DOHH2 (cell line): Measurements from ENCODE around the gene MPND.

ENCODE experiments used
- H3F3A ChIP-seq: fragments of 200-600 bp; sonication (generic), shearing (Covaris generic); 2 replicates; pipeline ENCODE4 v1.6.0; 2016; ENCODE audit warnings: antibody characterized with exemption, mild to moderate bottlenecking; ENCODE audit not compliant: control insufficient read depth, insufficient read depth
- H3K27ac ChIP-seq: fragments of 200-600 bp; sonication (generic); 2 replicates; pipeline ENCODE4 v1.5.1; 2014; ENCODE audit warnings: low read depth, mild to moderate bottlenecking, low read length, moderate library complexity
- H3K27me3 ChIP-seq: fragments of 200-600 bp; sonication (generic); 2 replicates; pipeline ENCODE4 v1.6.1; 2014; ENCODE audit warnings: mild to moderate bottlenecking, low read length, mixed read lengths; ENCODE audit not compliant: control insufficient read depth
- H3K36me3 ChIP-seq: fragments of 200-600 bp; sonication (generic); 2 replicates; pipeline ENCODE4 v1.6.1; 2014; ENCODE audit warnings: mild to moderate bottlenecking, low read length, moderate library complexity, mixed read lengths; ENCODE audit not compliant: control insufficient read depth
- H3K4me1 ChIP-seq: fragments of 200-600 bp; sonication (generic); 2 replicates; pipeline ENCODE4 v1.6.1; 2014; ENCODE audit warnings: mild to moderate bottlenecking, low read length, mixed read lengths; ENCODE audit not compliant: control insufficient read depth
- H3K4me2 ChIP-seq: fragments of 200-600 bp; sonication (generic); 2 replicates; pipeline ENCODE4 v1.6.0; 2014; ENCODE audit warnings: mild to moderate bottlenecking, low read length, moderate library complexity
- H3K4me3 ChIP-seq: fragments of 200-600 bp; sonication (generic); 2 replicates; pipeline ENCODE4 v1.5.1; 2014; ENCODE audit warnings: mild to moderate bottlenecking, low read length, mixed read lengths
- H3K79me2 ChIP-seq: fragments of 200-600 bp; sonication (generic); 2 replicates; pipeline ENCODE4 v1.6.1; 2014; ENCODE audit warnings: mild to moderate bottlenecking, low read length, mixed read lengths; ENCODE audit not compliant: control insufficient read depth
- H3K9me2 ChIP-seq: fragments of 200-600 bp; sonication (generic); replicated peaks from 2 replicates; pipeline ENCODE4 v1.6.1; 2014; ENCODE audit warnings: mild to moderate bottlenecking, low read length, mixed read lengths; ENCODE audit not compliant: control insufficient read depth
- H3K9me3 ChIP-seq: fragments of 200-600 bp; sonication (generic); 2 replicates; pipeline ENCODE4 v1.6.1; 2014; ENCODE audit warnings: antibody characterized with exemption, low read length, mixed read lengths; ENCODE audit not compliant: control insufficient read depth, insufficient read depth
- H4K20me1 ChIP-seq: fragments of 200-600 bp; sonication (generic); 2 replicates; pipeline ENCODE4 v1.6.0; 2014; ENCODE audit warnings: low read depth, mild to moderate bottlenecking, antibody characterized with exemption, low read length, moderate library complexity; ENCODE audit not compliant: control insufficient read depth, insufficient read depth
- EZH2phosphoT487 ChIP-seq: fragments of 200-600 bp; sonication (generic); IDR thresholded peaks from 2 replicates; pipeline ENCODE4 v1.6.1; 2017; ENCODE audit warnings: borderline replicate concordance, mild to moderate bottlenecking, antibody characterized with exemption, low read length, moderate library complexity, mixed read lengths
- TF ChIP-seq, protein P1 (sequence below): fragments of 200-600 bp; sonication (generic); IDR thresholded peaks from one replicate; pipeline ENCODE4 v1.5.1; 2014; ENCODE audit warnings: antibody characterized with exemption, mild to moderate bottlenecking, low read depth, low read length; ENCODE audit not compliant: poor library complexity, severe bottlenecking

The MPND gene

DNA sequence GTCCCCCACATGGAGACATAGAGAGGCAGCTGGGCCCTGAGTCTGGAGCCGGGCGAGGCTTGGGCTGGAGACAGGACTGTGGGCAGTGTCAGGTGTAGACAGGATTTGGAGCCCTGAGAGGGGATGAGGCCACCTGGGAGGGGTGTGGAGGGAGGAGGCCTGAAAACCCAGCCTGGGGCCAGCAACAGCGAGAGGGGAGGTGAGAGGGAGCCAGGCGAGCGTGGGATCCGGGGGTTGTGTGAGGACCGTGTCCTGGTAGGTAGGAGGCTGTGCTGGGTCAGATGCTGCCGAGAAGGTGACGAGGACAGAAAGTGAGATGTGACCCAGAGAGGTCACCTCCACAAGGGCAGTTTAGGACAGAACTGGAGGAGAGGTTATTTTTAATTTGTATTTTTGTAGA is 7.4 kb downstream of the MPND start:
- Histone ChIP-seq H3F3A (no peaks in the 10 kb centered on the region), H3K4me3 (no peak overlapping the region), H3K27me3 (no peaks in the 10 kb centered on the region), H3K9me2 (no peaks in the 10 kb centered on the region), H3K36me3 (no peaks in the 10 kb centered on the region; the same call in none of the 2 replicates), H3K27ac (no peak overlapping the region), H4K20me1 (no peaks in the 10 kb centered on the region), H3K4me2 (no peak overlapping the region), H3K4me1 (no peaks in the 10 kb centered on the region), H3K79me2 (no peaks in the 10 kb centered on the region), H3K9me3 (no peaks in the 10 kb centered on the region)
- TF ChIP-seq EZH2phosphoT487, result no peak
- TF ChIP-seq, protein P1, sequence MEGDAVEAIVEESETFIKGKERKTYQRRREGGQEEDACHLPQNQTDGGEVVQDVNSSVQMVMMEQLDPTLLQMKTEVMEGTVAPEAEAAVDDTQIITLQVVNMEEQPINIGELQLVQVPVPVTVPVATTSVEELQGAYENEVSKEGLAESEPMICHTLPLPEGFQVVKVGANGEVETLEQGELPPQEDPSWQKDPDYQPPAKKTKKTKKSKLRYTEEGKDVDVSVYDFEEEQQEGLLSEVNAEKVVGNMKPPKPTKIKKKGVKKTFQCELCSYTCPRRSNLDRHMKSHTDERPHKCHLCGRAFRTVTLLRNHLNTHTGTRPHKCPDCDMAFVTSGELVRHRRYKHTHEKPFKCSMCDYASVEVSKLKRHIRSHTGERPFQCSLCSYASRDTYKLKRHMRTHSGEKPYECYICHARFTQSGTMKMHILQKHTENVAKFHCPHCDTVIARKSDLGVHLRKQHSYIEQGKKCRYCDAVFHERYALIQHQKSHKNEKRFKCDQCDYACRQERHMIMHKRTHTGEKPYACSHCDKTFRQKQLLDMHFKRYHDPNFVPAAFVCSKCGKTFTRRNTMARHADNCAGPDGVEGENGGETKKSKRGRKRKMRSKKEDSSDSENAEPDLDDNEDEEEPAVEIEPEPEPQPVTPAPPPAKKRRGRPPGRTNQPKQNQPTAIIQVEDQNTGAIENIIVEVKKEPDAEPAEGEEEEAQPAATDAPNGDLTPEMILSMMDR, result no peak

DNA sequence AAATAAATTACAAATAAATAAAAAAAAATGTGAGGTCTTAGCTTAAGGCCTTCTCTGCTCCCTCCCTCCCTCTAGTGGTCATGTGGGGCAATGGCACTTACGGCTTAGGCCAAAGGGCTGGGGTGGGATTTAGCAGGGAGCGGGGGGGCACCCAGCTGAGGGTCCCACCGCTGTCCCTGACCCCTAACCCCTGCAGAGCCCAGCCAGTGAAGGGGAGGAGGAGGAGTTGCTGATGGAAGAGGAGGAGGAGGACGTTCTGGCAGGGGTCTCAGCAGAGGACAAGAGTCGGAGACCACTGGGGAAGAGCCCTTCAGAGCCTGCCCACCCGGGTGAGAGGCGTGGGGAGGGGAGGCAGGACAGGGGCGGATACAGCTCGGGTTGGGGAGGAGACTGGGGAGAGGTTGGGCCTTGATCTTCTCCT is 9.3 kb downstream of the MPND start:
- H3K27me3 ChIP-seq, result no peaks in the 10 kb centered on the region
- H4K20me1 ChIP-seq, result no peaks in the 10 kb centered on the region
- H3K4me1 ChIP-seq, result no peaks in the 10 kb centered on the region
- H3F3A ChIP-seq, result no peaks in the 10 kb centered on the region
- no peaks in the 10 kb centered on the region for H3K9me3 ChIP-seq
- no peaks in the 10 kb centered on the region for H3K79me2 ChIP-seq
- no peaks in the 10 kb centered on the region for H3K9me2 ChIP-seq
- H3K4me2 ChIP-seq, result no peak overlapping the region
- TF ChIP-seq, protein P1, result peak; percentile 86
- TF ChIP-seq EZH2phosphoT487, result no peak
- no peak overlapping the region for H3K27ac ChIP-seq
- no peak overlapping the region for H3K4me3 ChIP-seq
- no peaks in the 10 kb centered on the region; the same call in none of the 2 replicates for H3K36me3 ChIP-seq

DNA sequence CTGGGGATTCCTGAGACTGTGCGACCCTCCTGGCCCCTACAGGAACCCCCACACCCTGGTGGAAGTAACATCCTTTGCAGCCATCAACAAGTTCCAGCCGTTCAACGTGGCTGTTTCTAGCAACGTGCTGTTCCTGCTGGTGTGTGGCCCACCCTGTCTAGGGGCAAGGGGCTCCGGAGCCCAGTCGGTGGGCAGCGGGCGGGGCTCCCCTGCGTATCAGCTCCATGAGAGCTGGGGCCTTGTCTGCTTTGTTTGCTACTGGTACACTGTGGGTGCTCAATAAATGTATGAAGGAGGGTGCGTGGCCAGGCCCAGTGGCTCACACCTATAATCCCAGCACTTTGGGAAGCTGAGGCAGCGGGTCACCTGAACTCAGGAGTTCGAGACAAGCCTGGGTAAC is 10.9 kb downstream of the MPND start:
- no peaks in the 10 kb centered on the region for H3K4me1 ChIP-seq
- no peaks in the 10 kb centered on the region for H4K20me1 ChIP-seq
- H3K4me3 ChIP-seq, result no peak overlapping the region
- H3K9me2 ChIP-seq, result no peaks in the 10 kb centered on the region
- H3K4me2 ChIP-seq, result no peak overlapping the region
- H3F3A ChIP-seq, result no peaks in the 10 kb centered on the region
- H3K27me3 ChIP-seq, result no peaks in the 10 kb centered on the region
- H3K9me3 ChIP-seq, result no peaks in the 10 kb centered on the region
- H3K27ac ChIP-seq, result no peak overlapping the region
- H3K36me3 ChIP-seq, result no peaks in the 10 kb centered on the region; the same call in none of the 2 replicates
- no peaks in the 10 kb centered on the region for H3K79me2 ChIP-seq
- TF ChIP-seq, protein P1, result no peak

DNA sequence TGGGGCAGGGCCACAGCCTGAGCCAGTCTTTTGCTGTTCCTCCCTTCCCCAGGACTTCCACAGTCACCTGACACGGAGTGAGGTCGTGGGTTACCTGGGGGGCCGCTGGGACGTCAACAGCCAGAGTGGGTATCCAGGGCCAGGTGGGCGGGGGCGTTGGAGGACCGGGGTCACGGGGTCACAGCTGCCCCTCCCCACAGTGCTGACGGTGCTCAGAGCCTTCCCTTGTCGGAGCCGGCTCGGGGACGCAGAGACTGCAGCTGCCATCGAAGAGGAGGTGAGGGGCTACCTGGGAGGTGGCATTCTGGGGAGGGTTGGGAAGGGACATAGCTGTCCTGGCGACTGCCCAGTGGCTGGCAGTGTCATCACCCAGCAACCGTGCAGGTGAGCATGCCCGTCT is 11.5 kb downstream of the MPND start:
- peaks cover 6% of the 10 kb centered on the region for H3K36me3 ChIP-seq
- no peaks in the 10 kb centered on the region for H3K79me2 ChIP-seq

More for the DNA sequence above, 11.5 kb downstream of the MPND start:
- no peak overlapping the region for H3K4me2 ChIP-seq
- no peak overlapping the region for H3K4me3 ChIP-seq
- H3K27ac ChIP-seq, result no peak overlapping the region
- H3K9me2 ChIP-seq, result no peaks in the 10 kb centered on the region
- no peaks in the 10 kb centered on the region for H3K4me1 ChIP-seq
- TF ChIP-seq, protein P1, result no peak
- no peak for TF ChIP-seq EZH2phosphoT487
- no peaks in the 10 kb centered on the region for H3K27me3 ChIP-seq
- no peaks in the 10 kb centered on the region for H3F3A ChIP-seq
- H4K20me1 ChIP-seq, result no peaks in the 10 kb centered on the region
- no peaks in the 10 kb centered on the region for H3K9me3 ChIP-seq
